GM19240 (cell line): Measurements from ENCODE around the gene PLCB4.

Experiments
- DNase-seq: peaks from one replicate; pipeline ENCODE4 v3.0.0; 2011; ENCODE audit warnings: low spot score; ENCODE audit not compliant: insufficient read length

The PLCB4 gene

DNA sequence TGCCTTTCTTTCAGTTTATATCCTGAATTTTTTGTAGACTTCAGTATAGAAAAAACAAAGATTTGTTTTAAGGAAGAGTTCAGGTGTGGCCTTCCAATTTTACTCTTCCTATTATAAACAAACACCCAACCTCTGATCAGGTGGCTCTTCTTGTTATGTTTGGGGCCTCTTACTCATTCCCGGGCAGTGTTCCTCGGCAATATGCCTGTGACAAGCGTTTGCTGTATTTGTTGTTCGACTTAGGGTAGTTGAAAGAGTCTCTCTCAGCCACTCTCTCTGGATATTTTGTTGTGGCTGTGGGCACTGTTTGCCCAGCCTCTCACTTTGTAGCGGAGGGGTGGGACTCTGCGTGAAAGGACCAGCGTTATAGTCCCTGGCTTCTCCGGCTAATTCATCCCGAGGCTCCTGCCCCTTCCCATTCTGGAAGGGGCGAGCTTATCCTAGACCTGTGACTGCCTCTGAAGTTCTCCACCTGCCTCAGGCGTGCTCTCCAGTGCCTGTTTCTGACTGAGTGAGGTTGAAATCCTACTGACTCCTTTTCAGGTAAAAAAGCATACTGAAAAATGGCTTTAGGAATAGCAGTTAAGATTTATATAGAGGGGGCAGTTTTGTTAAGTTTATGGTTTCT lies 97.4 kb downstream of the PLCB4 start:
- no peak for DNase-seq

DNA sequence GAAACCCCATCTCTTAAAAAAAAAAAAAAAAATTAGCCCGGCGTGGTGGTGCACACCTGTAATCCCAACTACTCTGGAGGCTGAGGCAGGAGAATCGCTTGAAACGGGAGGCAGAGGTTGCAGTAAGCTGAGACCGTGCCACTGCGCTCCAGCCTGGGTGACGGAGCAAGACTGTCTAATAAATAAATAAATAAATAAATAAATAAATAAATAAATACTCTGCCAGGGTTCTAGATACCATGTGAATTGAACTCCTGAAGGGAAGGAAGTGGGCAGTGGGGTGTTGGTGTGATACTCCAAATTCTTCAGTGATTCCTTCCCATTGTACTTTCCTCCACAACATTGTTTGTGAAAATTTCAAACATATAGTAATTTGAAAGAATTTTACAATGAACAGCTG lies 100.5 kb downstream of the PLCB4 start:
- DNase-seq, result no peak

DNA sequence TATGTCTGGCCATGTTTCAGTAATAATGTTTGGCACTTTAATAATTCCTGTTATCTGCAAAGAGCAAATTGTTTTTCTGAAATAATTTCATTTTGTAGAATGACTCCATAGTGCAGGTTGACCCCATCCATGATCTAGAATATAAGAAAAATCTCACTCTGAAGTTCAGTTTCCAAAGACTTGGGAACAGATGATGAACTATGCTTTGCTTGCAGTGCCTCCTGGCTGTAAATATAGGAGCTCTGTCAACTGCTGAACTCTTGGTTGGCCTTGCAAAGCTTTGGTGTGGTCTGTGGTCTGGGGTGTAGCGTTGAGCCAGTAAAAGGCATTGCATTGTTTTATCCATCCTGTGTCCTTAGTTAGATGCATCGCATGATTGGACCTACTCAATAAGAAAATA lies 104.0 kb downstream of the PLCB4 start:
- DNase-seq, result no peak

DNA sequence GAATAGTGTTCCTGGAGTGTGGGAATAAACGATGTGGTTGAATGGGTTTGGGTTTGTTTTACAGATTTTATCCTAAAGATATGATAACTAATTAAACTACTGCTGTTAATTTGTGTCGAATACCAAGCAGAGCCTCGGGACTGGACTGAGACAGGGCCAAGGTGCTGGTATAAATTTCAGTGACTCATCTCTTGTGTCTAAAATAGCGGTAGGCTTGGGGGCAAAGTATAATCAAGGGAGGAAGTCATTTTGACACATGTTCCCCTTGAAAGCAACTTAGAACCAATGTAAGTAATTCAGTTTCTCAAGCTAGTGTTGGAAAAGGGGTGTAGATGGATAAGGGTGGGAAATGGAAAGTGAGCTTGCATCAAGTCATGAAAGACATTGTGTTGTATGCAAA lies 108.4 kb downstream of the PLCB4 start:
- DNase-seq, result no peak

DNA sequence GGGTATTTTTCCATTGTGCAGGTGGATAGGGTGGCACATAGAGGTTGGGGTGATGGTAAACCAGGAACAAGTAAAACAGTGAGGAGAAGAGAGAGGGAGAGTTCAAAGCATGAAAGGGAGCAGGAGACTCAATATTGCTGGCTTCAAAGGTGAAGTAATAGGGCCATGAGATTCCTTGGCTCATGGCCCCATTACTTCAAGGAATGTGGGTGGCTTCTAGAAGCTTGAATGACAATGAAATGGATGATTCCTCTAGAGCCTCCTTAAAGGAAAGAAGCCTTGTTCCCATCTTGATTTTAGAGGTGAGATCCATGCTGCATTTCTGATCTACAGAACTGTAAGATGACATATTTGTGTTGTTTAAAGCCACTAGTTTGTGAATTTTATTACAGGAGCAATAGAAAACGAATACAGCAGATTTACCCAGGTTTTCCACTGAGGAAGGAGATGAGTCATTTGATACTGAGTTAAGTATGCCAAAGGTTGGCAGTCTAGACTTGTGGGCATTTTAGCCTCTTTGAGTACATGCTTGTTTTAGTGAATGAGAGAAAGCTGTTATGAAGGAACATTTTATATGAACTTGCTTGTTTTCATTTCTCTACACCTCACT lies 110.4 kb downstream of the PLCB4 start:
- no peak for DNase-seq

DNA sequence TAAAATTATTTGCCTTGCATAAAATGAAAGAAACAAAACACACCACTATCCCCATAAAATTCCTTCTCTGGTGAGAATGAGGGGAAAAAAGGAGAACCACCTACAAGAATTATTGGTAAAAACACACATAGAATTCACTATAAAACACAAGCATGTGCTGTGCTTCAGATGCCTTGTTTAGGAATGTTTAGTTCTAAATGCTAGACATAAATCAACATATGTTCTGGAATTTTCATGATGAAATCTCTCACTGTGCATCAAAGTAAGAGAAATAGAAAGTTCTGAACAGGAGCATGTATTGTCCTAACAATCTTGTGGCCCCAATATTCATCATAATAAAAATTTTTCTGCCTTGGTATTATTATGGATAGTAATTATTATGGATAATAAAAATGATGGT lies 111.0 kb downstream of the PLCB4 start:
- no peak for DNase-seq

DNA sequence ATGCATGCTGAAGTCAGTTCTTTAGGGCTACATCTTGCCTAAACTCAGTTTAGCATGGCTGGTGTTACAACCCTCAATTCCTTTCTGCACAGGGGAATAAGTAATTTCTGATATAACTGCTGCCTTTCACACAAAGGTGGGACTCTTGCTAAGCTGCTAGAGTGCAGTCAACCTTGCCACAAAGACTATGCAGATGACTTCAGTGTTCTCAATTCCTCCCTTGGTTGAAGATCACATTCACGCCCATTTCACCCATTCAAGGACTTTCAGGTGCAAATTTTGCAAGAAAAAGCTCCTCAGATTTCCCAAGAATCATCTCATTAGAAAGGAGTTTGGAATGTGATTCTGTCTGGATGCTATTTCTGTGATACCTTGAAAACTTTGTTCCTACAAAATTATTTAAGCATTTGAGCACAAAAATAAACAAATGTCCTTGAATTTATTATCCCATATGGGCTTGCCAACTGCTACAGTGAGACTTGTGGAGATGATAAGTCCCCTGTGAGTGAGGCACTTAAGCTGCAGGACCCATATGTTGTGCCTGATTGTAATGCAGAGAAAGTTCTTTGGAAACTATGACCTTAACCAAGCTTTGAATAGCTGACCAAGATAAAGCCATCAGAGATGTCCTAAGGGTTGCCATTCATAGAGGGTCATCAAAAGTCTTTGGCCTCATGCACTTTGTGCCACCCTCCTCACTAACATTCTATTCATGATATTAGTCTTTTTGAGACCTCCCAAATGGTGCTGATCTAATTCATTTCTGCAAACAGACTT lies 111.8 kb downstream of the PLCB4 start:
- no peak for DNase-seq

DNA sequence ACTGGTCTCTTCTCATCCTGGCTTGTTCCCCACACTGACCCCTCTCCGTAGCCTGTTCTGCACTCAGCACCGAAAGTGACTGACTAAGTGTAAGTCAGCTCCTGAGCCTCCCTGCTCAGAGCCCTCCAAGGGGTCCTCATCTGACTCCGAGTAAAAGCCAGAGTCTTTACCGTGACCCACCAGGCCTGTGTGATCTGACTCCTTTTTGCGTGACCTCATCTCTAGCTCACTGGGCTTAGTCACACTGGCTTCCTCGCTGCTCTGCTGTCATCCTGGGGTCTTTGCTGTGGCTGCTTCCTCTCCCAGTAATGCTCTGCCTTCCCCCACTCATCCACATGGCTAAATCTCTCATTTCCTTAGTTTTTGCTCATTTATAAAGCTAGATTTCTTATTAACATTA lies 116.6 kb downstream of the PLCB4 start:
- DNase-seq, result no peak

DNA sequence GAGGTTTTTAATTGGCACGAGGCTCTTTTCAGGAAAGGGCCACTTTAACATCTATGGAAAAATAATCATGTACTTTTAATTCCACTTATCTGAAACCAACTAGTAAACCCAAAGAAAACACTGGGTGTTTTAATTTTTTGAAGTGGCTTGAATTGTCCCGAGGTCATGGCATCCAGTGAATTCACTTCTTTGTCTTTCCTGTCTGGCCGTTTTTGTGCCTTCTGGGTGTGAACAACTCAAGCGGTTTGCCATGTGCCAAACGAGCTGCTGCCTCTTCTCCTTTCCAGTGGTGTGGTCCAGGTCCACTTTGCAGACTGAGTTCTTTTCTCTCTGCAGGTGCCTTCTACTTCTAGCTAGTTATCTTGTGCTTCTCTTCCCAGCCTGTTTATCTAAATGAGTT lies 117.5 kb downstream of the PLCB4 start:
- no peak for DNase-seq

DNA sequence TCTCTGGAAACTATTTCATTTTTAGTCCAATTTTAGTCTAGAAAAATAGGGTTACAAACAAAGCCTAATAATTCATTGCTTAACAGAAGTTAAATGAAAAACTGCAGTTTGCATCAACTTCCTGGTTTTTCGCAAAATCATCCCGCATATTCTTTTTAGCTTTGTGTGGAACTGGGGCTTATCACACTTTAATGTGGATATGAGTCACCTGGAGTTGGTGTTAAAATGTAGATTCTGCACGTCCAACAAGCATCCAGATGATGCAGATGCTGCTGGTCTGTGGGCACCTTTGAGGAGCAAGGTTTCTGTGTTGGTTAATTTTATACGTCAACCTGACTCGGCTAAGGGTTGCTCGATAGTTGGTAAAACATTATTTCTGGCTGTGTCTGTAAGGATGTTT lies 126.1 kb downstream of the PLCB4 start:
- no peak for DNase-seq

DNA sequence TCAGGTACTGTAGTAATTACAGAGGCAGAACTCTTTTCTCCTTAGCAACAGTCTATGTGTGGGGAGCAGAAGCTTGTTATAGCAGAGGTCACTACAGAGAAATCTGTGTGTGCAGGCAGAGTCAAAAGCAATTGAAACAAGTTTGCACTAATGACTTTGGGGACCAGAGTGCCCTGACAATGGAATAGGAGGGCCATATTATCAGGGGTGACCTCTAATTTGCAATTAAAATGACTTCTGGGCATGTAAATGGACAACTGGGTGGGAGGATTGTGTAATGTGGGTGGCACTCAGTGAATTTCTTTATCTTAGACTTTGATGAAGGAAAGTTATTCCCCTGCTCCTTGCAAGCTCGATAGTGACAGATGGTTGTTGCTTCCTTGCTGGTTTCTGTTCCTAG lies 127.2 kb downstream of the PLCB4 start:
- no peak for DNase-seq

DNA sequence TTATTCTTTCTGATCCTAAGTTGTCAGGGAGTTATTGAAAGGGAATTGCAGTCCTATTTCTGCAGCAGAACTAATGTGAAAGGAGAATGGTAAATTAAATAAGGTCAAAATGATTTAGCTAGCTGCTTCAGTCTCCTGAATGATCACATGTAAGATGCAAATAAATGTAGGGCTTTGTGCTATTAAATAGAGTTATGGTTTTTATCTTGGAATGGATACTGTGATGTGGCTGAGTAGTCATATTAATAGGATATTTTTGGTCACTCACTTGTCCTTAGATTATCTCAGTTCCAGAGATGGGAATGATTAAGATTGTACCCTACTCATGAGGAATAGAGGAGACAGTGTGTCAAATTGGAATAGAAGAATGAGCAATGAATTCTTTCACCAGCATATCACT lies 129.6 kb downstream of the PLCB4 start:
- DNase-seq, result no peak

DNA sequence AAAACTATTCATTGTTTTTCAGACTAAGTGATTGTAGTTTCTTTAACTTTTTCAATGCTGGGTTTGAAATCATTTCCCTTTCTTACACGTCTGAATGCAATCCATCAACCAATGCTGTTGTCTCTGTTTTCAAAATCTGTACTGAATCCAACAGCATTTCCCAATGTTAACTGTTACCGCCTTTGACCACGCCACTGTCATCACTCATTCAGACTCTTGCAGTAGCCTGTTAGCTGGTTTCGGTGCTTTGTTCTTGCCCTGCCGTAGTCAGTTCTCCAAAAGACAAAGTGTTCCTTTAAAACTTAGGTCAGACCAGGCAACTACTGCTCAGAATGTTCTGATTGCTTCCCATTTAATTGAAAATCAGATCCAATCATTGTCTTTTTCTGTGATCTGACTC lies 131.3 kb downstream of the PLCB4 start:
- DNase-seq, result no peak

DNA sequence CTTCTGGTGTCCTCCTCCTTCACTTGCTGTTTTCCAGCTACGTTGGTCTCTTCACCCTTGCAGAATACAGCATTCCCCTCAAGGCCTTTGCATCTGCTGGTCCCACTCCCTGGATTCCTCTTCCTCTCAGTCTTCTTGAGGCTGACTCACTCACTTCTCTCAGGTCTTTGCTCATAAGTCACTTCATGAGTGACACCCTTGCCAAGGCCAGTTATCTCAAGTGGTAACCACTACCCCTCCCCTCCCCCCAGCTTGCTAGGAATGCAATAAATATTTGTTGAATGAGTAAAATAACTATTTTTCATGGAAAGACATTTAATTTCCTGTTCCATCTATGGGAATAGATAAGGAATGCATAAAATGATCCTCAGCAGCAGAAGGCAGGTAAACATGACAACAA lies 131.7 kb downstream of the PLCB4 start:
- no peak for DNase-seq

DNA sequence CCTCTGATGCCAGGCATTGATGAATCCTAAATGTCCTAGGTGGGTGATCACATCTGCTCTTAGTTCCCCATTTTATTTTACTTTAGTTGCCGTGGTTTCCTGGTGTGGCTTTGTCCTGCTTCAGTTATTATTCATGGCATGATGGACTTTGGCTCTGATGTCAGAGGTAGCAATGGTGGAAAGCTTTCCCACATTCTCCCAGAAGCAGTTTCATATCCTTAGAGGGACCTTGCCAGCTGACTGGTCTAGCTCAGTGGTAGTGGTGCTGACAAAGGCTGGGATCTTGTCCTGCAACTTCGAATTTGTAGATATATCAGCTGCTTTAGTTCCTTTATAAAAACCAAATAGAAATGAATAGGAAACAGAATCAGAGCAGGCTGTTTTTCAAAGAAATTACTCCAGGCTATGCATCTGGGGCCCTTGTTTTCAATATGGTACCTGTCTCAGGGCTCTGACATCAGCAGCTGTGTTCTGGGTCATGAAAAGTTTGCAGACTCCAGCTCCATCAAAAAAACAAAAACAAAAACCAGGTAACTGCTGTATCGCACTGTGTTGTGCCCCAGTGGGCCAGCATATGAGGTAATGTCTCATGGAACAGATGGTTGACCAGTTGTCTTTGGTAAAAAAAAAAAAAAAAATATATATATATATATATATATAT lies 133.7 kb downstream of the PLCB4 start:
- DNase-seq, result no peak

DNA sequence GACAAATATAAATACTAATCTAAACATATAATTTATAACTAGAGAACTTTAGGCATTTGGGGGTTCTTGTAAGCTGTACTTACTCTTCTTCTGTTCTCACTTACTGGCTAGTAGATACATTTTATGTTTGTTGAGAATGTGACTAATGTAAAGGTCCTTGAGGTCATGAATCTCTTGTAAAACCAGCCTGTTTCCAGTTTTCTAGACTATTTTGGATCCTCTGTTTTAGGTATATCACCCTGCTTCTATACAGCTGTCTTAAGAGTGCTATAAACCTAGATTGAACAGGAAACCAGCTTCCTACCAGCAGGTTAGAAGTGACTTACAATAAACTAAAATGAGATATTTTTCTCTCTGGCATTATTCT lies 134.2 kb downstream of the PLCB4 start:
- no peak for DNase-seq

DNA sequence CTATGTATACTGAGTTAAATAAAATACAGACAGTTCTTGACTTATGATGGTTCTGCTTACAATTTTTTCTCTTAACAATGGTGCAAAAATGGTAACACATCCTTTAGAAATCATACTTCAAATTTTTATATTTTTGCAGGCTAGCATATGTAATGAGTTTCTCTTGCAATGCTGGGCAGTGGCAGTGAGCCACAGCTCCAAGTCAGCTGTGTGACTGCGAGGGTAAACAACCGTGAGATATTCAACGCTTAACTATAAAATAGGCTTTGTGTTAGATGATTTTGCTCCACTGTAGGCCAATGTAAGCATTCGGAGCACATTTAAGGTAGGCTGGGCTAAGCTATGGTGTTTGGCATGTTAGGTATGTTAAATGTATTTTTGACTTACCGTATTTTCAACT lies 136.1 kb downstream of the PLCB4 start:
- no peak for DNase-seq

DNA sequence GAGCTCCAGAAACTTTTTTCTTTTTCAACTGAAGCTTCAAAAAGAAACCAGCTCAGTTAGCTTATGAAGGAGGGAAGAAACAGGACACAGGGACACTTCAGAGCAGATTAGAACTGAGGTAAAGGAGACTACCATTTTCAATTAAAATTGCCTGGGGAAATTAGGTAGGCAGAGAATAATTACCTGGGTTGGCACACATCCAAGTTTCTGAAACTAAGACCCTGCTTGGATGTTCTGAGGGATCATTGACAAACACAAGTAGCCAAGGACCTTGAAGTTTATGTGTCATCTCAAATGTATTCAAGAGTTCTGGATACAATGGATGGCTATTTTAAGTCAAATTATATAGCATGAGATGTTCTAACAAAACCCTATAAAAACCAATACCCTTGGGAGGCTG lies 137.6 kb downstream of the PLCB4 start:
- no peak for DNase-seq

DNA sequence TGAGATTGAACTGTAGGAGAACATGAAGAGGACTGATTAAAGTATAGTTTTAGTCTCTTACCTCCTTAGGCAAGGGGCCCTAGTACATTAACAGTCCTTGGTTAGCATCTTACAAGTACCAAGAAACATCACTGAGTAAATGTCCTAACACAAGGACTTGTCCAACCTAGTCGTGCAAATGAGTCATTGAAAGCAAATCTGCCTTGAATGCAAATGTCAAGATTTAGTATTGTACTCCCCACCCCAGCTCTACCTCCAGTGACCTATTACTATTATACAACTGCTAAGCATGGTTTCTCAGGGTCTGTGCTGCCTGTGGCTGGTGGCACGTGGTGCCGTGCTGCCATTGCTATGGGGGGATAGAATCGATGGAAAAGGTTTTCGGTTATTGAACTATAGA lies 138.4 kb downstream of the PLCB4 start:
- no peak for DNase-seq

DNA sequence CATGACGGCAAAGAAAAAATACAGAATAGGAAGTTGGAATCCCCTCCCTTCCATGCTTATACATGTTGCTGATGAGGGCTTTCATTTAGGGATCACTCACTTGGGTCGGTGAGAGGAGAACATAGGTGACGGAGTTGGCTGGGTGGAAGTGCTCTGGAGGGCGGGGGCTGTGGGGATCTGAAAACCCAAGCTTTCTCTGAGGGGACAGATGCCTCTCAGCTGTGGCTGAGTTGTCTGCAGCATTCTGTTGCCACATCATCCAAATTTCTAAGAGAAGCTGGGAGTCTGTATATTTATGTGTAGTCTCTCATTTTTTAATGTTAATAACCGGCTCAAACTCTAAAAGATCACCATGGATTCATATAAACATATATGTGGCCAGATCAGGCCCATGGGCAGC lies 141.5 kb downstream of the PLCB4 start:
- no peak for DNase-seq

DNA sequence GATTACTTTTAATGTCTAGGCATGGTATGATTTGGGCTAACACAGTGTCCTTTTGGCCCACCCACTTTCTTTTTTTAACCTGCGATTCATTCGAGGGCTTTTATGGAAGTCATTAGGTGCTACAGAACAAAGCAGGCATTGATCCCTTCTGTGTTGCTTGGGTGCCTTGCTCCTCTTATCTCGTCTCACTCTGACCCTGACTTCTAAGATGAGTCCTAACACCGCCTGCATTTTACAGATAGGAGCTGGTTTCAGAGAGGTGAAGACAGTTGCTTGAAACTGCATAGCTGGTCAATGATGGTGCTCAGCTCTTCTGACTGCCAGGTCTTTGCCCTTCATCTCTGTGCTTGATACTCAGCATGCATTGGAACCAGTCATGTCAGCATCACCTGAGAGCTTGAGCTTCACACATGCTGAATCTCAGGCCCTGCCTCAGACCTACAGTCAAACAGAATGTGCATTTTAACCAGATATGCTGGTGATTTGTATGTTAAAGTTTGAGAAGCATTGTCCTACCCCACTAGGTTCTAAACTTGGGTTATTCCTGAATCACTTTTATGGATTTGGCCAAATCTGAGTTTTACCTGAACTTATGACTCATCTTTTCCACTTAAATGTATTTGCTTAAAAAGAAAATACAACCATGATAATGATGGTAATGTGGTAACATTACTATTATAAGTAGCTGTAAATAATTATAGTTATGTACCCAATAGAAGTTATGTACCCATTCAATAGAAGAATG lies 142.3 kb downstream of the PLCB4 start:
- no peak for DNase-seq

DNA sequence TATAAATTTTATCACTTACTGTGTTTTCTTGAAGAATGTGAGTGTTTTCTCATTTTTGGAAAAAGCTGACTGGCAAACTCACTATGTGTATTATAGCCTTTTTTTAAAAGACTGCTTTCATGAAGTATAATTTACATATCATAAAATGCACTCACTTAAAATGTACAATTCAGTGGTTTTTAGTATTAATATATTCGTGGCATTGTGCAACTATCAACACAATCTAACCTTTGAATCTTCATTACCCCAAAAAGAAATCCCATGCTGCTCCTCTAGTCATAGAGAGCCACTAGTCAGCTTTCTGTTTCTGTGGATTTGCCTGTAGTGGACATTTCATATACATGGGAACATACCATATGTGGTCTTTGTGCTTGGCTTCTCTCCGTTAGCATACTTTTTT lies 143.8 kb downstream of the PLCB4 start:
- DNase-seq, result no peak
